ENCODE measurements around the gene USP51.

DNA sequence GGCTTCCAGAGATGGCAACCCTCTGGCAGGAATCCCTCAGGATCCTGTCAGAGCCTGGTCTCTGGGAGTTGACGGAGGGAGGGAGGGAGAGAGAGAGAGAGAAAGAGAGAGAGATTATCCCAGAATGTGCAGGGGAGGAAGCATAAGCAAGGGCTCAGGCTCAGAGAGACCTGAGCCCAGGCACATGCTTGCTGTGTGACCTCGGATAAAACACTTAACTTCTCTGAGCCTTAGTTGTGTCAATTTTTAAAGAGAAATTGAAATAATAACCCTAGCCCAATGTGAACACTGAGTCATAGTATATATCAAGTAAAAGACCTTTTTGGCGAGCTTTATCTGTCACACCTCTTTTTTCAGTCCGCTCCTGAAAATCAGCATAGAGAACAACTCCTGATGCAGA lies 473 bp upstream of the USP51 start:
- TF ChIP-seq POLR2A (IDR thresholded peaks at IDR 0.05; ENCODE audit: borderline replicate concordance, extremely low read depth, insufficient read depth, insufficient read length) (no peak), CTCF (IDR thresholded peaks at IDR 0.05 in 2 of 3, conservative IDR thresholded peaks at IDR 0.05 in 1 of 3; ENCODE audit: borderline replicate concordance in 1 of 3, insufficient read depth in 1 of 3, low read depth in 2 of 3, low read length in 2 of 3) (no peak), RAD21 (IDR thresholded peaks at IDR 0.05; ENCODE audit: low read depth) (no peak), POLR2AphosphoS5 (IDR thresholded peaks at IDR 0.05; ENCODE audit: low read depth, low read length) (no peak), EZH2phosphoT487 (IDR thresholded peaks at IDR 0.05; ENCODE audit: borderline replicate concordance) (no peak)
